Neural crest cell (in vitro differentiated cells): ENCODE measurements around the gene TFPI. TPM values are rescaled to one million over a fixed set of nuclear protein-coding genes. Genes with fewer than 3 reads are reported as not detected.
"Not testable (repeated sequence)": the region's sequence is repeated elsewhere in the genome, so short reads cannot be mapped to it uniquely, and the experiment has no call there.

Experiments
- DNase-seq: peaks from one replicate; pipeline ENCODE4 v3.0.0; 2021; ENCODE audit warnings: low read depth, mixed read lengths, low spot score
- H3K27ac Mint-ChIP-seq: one replicate; pipeline ENCODE4 v1.8.0; 2021; ENCODE audit warnings: mild to moderate bottlenecking, mixed read lengths; ENCODE audit not compliant: unreplicated experiment
- H3K27me3 Mint-ChIP-seq: 2 replicates; pipeline ENCODE4 v1.8.0; 2021; ENCODE audit warnings: low read depth, mild to moderate bottlenecking, mixed read lengths
- H3K36me3 Mint-ChIP-seq: 2 replicates; pipeline ENCODE4 v1.8.0; 2021; ENCODE audit warnings: low read depth, mild to moderate bottlenecking, mixed read lengths
- H3K4me1 Mint-ChIP-seq: 2 replicates; pipeline ENCODE4 v1.8.0; 2021; ENCODE audit warnings: mixed read lengths
- H3K4me3 Mint-ChIP-seq: one replicate; pipeline ENCODE4 v1.8.0; 2021; ENCODE audit warnings: mild to moderate bottlenecking, mixed read lengths
- H3K9me3 Mint-ChIP-seq: 2 replicates; pipeline ENCODE4 v1.8.0; 2021; ENCODE audit warnings: mixed read lengths
- total RNA-seq: library from RNA; stranded (reverse); gene quantifications from 2 replicates; pipeline ENCODE4 v1.2.1, GENCODE V29; 2021
- TF ChIP-seq, protein P1 (sequence below): fragments of 200-600 bp; sonication (generic); conservative IDR thresholded peaks from 2 replicates; pipeline ENCODE4 v1.5.0; 2021; ENCODE audit warnings: antibody characterized with exemption, mild to moderate bottlenecking

TFPI gene
- total RNA-seq, 1 donor from 2014 or later = 7.0 TPM

DNA sequence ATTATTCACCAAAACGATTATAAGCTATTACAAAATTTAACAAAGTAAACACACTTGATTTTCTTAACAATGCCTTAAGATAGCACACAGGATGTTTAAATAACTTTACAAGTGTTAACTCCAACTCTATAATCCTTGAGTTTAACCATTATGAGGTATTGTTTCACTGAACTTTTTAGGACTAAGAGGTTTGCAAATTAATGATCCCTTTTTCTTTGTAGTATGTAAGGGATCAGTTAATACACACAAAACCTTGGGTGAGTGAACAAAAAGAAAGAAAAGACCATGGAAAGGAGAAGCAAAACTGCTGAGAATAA is 21.5 kb upstream of the TFPI start:
- TF ChIP-seq, protein P1, sequence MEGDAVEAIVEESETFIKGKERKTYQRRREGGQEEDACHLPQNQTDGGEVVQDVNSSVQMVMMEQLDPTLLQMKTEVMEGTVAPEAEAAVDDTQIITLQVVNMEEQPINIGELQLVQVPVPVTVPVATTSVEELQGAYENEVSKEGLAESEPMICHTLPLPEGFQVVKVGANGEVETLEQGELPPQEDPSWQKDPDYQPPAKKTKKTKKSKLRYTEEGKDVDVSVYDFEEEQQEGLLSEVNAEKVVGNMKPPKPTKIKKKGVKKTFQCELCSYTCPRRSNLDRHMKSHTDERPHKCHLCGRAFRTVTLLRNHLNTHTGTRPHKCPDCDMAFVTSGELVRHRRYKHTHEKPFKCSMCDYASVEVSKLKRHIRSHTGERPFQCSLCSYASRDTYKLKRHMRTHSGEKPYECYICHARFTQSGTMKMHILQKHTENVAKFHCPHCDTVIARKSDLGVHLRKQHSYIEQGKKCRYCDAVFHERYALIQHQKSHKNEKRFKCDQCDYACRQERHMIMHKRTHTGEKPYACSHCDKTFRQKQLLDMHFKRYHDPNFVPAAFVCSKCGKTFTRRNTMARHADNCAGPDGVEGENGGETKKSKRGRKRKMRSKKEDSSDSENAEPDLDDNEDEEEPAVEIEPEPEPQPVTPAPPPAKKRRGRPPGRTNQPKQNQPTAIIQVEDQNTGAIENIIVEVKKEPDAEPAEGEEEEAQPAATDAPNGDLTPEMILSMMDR = no peak
- Mint-ChIP-seq H3K36me3 (peaks cover 5% of the 10 kb centered on the region), H3K27me3 (no peaks in the 10 kb centered on the region), H3K27ac (no peak overlapping the region), H3K4me1 (peaks cover 16% of the 10 kb centered on the region), H3K9me3 (peaks cover 8% of the 10 kb centered on the region), H3K4me3 (no peak overlapping the region)
- DNase-seq = no peak

DNA sequence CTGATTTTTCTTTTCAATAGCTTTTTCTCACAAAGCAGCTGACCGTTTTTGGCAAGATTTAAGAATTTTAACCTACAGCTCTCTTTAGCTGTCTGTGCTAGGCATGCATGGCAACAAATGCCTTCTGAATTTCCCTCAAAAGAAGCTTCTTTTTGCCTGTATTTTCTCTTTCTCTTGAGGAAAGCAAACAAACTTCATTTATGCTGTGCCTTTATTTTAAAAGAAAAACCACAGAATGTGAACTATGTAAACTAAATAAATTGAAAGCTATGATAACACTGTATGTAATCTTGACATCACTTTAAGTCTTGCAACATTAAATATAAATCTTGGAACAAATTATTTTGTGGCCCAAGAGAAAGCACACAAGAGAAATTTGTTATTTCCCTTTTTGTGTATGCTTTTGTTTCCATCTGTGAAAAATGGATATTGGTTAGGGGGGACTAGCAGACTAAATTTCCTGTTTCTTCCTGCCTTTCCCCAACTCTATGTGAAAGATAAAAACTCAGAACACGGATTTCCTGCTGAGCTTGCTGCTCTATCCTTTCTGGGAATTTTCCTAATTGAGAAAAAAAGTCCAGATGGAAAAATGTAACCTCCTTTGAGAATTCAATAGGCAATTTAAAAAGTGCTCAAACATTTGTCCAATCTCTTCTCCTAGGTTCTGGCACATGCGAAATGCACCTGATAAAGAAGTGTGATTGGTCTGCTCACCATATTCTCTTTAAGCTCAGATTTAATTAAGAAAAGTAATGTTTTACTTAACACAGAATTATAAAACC is 20.9 kb upstream of the TFPI start:
- TF ChIP-seq, protein P1 = no peak
- H3K27ac Mint-ChIP-seq = no peak overlapping the region
- H3K4me3 Mint-ChIP-seq = no peak overlapping the region
- H3K36me3 Mint-ChIP-seq = peaks cover 5% of the 10 kb centered on the region
- H3K27me3 Mint-ChIP-seq = no peaks in the 10 kb centered on the region
- DNase-seq = no peak
- H3K4me1 Mint-ChIP-seq = peaks cover 13% of the 10 kb centered on the region
- peaks cover 8% of the 10 kb centered on the region for H3K9me3 Mint-ChIP-seq

DNA sequence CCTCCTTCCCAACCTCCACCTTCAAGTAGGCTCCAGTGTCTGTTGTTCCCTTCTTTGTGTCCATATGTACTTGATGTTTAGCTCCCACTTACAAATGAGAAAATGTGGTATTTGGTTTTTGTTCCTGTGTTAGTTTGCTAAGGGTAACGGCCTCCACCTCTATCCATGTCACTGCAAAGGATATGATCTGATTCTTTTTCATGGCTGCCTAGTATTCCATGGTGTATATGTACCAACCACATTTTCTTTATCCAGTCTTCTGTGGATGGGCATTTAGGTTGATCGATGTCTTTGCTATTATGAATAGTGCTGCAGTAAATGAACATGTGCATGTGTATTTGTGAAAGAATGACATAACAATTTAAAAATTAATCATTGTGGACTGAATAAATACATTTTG is 19.5 kb upstream of the TFPI start:
- Mint-ChIP-seq H3K4me3 (no peak overlapping the region), H3K9me3 (peaks cover 8% of the 10 kb centered on the region), H3K27ac (no peak overlapping the region), H3K4me1 (peaks cover 13% of the 10 kb centered on the region), H3K36me3 (peaks cover 5% of the 10 kb centered on the region), H3K27me3 (no peaks in the 10 kb centered on the region)
- DNase-seq = no peak
- TF ChIP-seq, protein P1 = no peak

DNA sequence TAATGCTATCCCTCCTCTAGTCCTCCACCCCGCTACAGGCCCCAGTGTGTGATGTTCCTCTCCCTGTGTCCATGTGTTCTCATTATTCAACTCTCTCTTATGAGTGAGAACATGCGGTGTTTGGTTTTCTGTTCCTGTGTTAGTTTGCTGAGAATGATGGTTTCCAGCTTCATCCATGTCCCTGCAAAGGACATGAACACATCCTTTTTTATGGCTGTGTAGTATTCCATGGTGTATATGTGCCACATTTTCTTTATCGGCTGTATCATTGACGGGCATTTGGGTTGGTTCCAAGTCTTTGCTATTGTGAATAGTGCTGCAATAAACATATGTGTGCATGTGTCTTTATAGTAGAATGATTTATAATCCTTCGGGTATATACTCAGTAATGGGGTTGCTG is 17.8 kb upstream of the TFPI start:
- peaks cover 13% of the 10 kb centered on the region for H3K4me1 Mint-ChIP-seq
- H3K4me3 Mint-ChIP-seq, H3K36me3 Mint-ChIP-seq, DNase-seq, H3K9me3 Mint-ChIP-seq, H3K27ac Mint-ChIP-seq, H3K27me3 Mint-ChIP-seq: not testable (repeated sequence)

DNA sequence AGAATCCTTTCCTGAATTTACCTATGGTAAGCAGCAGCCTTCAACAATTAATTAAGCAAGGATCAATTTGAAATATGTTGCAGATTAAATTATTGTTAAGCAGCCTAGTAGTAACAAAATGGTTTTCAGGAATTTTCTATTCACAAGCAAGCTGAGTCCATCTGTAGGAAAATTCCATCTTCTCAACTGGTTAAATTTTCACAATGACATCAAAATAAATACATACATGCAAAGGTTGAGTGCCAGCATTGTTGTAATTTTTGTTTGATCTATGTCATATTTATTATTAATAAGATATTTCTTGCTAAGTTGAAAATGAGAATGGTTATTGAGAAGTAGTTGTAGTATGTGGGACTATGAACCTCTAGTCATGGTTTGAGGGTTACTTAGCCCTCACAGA is 15.3 kb upstream of the TFPI start:
- TF ChIP-seq, protein P1 = no peak
- Mint-ChIP-seq H3K9me3 (peaks cover 8% of the 10 kb centered on the region), H3K36me3 (peaks cover 7% of the 10 kb centered on the region), H3K4me1 (no peaks in the 10 kb centered on the region), H3K4me3 (no peak overlapping the region), H3K27me3 (peaks cover 17% of the 10 kb centered on the region), H3K27ac (no peak overlapping the region)
- no peak for DNase-seq

DNA sequence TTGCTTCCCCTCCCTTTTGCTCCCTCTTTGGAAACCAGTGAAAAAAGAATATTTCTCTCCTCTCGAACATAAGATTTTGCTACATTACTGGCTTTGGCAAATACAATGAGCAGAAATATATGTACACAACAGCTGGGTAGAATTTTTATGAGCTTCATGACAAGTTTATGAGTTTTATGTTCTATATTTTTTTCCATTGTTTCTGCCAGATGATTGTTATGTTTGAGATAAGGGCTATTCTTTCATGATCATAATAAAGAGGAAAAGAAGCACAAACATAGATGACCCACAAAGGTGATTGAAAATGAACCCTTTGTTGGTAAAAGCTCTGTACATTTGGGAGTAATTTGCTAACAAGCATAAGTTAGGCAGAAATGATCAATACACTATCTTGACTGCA is 14.8 kb upstream of the TFPI start:
- Mint-ChIP-seq H3K4me1 (no peaks in the 10 kb centered on the region), H3K9me3 (peaks cover 8% of the 10 kb centered on the region), H3K4me3 (no peak overlapping the region), H3K36me3 (peaks cover 8% of the 10 kb centered on the region), H3K27me3 (peaks cover 18% of the 10 kb centered on the region), H3K27ac (no peak overlapping the region)
- no peak for DNase-seq
- TF ChIP-seq, protein P1 = no peak
